OCI-LY7 (cell line): ENCODE data around the gene PDE2A.

Source experiments
- EZH2phosphoT487 ChIP-seq: fragments of 200-600 bp; sonication (generic); IDR thresholded peaks from 2 replicates; pipeline ENCODE4 v1.6.1; 2018; ENCODE audit warnings: low read depth, borderline replicate concordance, mild to moderate bottlenecking, mixed run types, antibody characterized with exemption, low read length, moderate library complexity, mixed read lengths
- TF ChIP-seq, protein P1 (sequence below): fragments of 200-600 bp; sonication (generic); conservative IDR thresholded peaks from 2 replicates; pipeline ENCODE4 v1.5.1; 2014; ENCODE audit warnings: mild to moderate bottlenecking, antibody characterized with exemption, low read length, moderate library complexity, mixed read lengths

DNA sequence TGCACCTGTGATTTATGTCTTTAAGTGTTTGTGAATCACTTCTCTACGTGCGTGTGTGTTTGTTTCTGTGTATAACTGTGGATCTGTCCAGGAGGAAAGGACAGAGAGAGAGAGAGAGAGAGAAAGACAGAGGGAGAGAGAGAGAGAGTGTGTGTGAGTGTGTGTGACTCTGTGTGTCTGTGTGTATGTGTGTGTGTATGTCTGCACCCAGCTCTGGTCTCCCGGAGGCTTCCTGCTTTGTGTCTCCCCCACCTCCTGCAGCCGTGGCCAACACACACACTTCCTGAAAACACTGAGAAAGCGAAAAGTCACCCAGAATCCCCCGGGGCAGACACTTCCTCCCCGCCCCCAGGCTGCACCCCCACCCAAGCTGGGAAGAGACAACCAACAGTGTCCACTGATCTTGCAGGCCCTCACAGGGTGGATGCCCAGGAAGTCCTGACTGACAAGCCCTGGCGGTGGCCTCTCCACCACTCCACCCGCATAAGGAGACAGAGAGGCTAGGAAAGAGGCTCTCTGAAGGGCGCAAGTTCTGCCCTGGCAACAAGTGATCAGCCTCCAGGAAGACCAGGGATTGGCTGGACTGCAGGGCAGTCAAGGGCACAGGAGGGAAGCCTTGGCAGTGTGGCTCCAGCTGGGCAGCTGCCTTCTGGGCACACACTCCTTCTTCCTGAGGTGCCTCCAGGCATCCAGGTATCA lies 48.0 kb upstream of the PDE2A start:
- TF ChIP-seq, protein P1, sequence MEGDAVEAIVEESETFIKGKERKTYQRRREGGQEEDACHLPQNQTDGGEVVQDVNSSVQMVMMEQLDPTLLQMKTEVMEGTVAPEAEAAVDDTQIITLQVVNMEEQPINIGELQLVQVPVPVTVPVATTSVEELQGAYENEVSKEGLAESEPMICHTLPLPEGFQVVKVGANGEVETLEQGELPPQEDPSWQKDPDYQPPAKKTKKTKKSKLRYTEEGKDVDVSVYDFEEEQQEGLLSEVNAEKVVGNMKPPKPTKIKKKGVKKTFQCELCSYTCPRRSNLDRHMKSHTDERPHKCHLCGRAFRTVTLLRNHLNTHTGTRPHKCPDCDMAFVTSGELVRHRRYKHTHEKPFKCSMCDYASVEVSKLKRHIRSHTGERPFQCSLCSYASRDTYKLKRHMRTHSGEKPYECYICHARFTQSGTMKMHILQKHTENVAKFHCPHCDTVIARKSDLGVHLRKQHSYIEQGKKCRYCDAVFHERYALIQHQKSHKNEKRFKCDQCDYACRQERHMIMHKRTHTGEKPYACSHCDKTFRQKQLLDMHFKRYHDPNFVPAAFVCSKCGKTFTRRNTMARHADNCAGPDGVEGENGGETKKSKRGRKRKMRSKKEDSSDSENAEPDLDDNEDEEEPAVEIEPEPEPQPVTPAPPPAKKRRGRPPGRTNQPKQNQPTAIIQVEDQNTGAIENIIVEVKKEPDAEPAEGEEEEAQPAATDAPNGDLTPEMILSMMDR, result no peak
- TF ChIP-seq EZH2phosphoT487, result no peak
